GM21367 (cell line): Measurements from ENCODE around the gene ACOX2.
A peak's percentile ranks its signal among the peaks of the same experiment; 100 is the strongest.

Source experiments
- ATAC-seq: cut with Tn5 transposase; IDR thresholded peaks from one replicate; pipeline ENCODE4 v1.9.1; 2021; ENCODE audit not compliant: unreplicated experiment

ACOX2 gene

DNA sequence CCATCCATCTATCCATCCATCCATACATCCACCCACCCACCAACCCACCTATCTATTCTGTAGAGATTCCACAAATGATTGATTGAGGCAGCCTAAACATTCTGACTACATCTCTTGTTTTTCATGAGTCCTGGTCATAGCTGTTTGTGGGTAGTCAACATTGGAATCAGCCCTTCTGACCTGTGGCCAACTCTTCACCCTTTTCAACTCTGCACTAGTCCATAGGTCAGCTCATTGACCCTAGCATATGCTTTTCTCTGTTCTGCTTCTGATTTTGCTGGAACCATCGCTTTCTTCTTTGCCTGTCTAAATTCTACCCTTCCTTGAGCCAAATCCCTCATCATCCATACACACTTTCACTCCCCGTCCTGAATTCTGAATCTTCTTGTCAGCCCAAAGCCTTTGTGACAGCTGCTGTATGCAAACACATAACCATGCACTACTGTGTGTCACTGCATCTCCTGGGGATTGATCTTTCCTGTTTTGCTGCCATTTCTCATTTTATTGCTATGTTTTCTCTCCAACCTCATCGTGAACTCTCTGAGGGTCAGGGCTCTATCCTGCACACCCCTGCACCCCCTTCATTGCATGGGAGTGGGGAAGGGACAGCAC, 61.9 kb downstream of the ACOX2 start:
- no peak for ATAC-seq

DNA sequence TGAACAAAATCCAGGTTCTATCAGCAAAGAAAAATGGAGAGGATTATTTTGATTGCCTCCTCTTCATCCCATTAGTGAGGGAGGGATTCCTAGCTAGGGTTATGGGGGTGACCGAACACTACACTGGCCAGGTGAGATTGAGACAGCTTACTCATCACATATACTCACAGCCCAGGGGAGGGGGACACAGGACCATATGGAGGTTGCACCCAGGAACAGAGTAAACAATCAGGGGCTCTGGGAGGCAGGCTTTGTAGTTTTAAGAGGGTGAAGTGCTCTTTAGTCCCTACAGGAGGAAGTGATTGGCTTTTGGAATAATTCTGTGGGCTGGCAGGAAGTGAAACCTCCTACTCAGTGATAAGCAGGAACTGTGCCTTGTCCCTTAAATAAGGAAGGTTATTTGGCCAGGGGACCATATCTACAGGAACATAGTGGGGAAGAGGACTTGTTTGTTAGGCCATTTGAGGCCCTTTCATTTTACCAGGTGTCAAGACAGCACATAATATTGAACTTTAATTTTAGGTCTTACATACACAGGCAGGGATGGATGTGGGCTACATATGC, 62.6 kb downstream of the ACOX2 start:
- ATAC-seq, result no peak

DNA sequence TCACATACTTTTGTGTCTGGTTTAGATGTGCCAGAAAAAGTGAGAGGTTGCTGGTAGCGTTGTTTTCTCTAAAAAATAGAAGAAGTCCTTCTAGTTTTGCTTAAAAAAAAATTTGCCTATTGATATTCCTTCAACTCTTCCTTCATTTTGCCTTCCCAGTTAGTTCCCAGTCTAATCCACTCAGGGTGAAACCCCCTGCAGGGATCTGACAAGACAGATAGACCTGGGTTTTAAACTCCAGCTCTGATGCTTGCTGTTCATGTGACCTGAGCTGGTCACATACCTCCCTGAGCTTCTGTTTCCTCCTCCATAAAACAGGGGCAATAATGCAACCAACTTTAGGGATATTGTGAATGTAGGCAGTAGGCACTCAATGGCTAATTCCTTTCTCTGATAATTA, 63.7 kb downstream of the ACOX2 start:
- no peak for ATAC-seq

DNA sequence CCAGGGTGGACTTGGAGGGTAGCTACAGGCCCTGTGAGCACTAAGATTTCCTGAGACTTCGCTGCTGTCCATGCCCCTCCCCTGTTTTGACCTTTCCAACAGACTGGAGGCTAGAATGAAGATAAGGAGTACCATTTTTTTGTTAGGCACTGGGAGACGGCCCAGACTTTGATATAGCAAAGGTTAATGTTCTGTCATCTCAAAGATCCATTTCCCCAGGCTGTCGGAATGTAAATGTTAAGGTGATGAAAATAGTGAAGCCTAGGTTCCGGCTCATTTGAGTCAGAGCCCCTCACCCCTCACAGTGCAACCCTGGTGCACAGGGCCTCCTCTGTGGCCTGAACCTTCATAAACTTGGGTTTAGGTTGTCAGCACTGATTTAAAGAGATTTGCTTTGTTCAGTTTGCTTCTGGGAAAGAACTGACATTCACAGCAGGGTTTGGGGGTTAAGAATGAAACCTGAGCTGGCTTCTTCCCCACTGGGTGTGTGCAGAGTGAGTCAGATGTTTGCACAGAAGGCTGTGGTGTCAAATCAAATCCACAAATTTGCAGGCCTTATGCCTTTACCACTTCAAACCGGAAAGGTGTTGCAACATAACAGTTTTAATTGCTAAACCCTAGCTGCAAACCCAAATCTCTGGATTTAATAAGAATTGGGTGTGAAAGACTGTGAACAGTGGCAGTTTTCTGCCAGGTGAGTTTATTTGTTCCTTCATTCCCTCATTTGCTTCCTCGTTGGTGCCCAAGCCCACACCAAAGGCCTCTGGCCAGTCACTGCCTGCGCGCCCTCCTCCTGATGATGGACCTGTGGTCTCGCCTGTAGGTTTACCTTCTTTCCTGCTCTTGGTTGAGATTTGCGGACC, 65.7 kb downstream of the ACOX2 start:
- no peak for ATAC-seq

DNA sequence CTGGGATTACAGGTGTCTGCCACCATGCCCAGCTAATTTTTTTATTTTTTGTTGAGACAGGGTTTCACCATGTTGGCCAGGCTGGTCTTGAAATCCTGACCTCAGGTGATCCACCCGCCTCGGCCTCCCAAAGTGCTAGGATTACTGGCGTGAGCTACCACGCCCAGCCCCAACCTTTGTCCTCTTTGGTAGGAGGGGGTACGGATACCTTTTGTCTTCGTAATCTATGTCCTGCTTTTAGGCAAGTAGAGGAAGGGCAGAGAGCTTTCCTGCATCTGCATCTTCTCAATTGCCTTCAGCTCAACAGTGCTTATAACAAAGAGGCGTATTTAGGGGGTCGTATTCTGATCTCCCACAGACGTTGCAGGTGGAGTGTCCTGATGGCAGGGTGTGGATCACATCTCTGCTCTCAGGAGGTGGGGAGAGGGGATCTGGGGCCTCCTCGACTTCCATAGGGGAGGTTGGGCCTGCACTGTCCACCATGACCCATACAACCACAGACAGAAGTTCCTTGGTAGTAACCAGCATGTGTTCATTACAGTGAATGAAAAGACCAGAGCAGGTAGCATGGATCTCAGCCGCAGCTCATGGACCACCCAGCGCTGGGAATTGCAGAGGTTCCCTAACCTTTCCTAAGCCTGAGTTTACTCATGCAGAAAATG, 66.5 kb downstream of the ACOX2 start:
- no peak for ATAC-seq

DNA sequence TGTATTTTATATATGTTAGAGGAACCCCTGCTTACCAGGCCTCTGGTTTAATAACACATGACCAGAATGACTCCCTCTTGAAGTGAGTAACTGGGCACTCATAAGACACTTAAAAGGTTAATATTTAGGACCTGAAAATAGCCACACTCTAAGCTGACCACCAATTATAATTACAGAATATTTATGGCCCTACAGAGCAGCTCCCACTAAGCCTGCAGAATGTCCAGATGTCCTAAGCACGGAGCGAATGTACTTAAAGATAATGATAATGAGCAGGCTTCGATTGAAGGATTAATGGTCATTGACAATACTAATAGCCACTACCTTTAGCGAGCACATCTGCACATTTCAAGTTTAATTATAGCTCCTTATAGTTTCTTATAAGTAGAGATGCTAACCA, 67.9 kb downstream of the ACOX2 start:
- ATAC-seq, result no peak

DNA sequence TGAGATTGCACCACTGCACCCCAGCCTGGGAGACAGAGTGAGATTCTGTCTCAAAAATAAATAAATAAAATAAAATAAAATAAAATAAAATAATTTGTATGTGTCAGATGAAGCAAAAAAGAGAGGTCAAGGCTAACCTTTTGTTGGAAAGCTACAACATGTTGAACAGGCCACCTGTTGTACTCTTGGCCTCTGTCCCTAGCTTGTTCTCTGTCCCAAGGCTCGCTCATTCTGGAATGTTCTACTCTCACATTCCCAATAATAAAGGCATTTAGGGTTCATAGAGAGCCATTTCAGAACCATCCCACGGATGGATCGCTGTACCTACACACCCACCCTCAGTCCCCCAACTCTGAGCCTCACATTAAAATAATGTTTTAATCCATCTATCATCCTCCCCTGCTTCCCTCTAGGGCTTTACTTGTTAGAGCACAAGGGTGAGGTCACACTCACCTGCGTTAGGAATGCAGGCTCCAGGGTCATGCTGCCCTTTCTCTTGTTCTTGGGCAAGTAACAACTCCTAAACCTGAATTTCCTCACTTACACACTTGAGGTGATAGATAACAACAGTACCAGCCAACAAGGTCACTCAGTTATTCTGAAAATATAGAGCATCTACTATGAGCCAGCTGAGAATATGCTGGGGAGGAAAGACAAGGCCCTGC, 70.0 kb downstream of the ACOX2 start:
- no peak for ATAC-seq

DNA sequence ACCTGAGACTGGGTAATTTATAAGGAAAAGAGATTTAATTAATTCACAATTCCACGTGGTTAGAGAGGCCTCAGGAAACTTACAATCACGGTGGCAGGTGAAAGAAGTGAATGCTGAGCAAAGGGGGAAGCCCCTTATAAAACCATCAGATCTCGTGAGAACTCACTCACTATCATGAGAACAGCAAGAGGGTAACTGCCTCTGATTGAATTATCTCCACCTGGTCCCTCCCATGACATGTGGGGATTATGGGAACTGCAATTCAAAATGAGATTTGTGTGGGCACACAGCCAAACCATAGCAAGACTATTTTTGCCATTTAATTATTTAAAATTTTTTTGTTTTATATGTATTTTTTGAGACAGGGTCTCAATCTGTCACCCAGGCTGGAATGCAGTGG, 72.1 kb downstream of the ACOX2 start:
- ATAC-seq, result no peak

DNA sequence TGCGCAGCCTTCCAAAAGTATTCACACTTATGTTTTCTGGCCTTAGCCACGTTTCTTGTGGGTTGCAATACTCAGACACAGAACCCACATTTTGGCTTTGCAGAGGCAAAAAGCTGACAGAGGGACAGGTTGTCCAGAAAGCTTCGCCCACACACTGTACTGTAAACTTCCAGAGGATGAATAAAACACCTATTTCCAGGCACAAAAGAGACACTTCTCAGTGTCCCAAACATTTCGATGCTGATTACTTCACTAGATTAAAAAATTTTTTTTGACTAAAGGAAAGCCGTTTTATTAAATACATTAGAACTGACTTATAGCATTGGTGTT, 73.1 kb downstream of the ACOX2 start:
- no peak for ATAC-seq

DNA sequence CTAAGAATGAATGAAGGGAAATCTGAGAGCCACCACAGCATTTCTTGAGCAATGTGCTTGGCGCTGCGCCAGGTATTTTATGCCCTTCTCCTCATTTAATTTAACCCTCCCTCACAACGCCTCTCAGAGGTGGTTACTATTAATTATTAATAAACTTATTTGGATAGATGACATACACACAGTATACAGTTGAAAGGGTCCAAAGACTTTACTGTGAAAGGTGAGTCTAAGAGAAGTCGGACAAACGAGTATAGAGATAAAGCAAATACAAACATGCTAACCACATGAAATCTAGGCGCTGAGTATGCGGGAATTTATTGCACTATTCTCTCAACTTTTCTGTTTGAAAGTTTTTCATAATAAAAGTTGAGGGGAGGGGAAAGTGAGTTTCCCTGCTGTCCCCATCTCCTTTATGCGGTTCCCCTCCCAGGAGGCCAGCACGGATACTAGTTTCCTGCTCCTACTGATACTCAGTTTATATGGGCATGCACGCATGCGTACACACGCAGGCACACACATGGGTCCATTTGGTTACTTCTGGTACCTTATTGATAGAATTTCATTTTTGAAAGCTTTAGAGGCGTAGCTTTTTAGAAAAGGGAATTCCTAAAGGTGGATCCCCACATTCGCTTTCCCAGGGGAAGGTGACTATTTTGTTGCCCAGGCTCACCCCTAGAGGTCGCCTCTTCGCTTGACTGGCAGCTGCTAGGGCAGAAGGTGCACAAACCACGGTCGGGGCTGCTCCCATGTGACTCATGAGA, 73.6 kb downstream of the ACOX2 start:
- ATAC-seq, result peak; percentile 86

DNA sequence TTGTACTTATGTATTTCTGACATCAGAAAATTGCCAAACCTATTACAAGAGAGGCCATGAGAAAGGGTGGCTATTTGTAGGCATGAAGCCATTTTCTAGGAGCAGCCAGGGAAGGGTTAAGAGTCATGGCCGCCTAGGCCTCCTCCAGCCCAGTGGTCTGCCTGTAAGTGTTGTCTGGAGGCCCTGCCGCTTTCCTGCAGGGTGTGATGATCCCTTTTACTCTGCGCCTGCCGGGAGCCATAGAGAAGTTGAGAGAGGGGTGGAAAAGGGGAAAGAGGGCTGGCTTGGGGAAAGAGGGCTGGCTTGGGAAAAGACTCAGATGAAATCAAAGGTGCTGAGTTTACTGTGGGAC, 74.2 kb downstream of the ACOX2 start:
- ATAC-seq, result no peak

DNA sequence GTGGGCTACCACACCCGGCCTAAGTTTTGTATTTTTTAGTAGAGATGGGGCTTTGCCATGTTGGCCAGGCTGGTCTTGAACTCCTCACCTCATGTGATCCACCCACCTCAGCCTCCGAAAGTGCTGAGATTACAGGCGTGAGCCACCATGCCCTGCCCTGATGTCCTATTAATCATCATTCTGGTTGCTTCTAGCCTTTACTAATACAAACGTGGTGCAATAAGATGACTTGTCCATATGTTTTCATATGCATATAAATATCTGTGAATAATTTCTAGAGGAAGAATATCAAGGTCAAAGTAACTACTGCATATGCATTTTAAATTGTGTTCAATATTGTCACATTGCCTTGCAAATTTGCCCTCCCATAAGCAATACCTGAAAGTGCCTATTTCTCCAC, 77.8 kb downstream of the ACOX2 start:
- no peak for ATAC-seq
